HEK293 (cell line): ENCODE results near the gene C1QBP.

ENCODE experiments used
- ATF2 ChIP-seq: fragments of 450-650 bp; formaldehyde crosslinking; IDR thresholded peaks from 2 replicates; pipeline ENCODE4 v1.5.1; 2016; ENCODE audit warnings: missing biosample characterization, missing genetic modification characterization, low read depth
- INSM2 ChIP-seq: fragments of 450-650 bp; formaldehyde crosslinking; IDR thresholded peaks from 2 replicates; pipeline ENCODE4 v1.5.1; 2016; ENCODE audit warnings: missing biosample characterization, missing genetic modification characterization
- MEIS1 ChIP-seq: sonication (generic); formaldehyde crosslinking; IDR thresholded peaks from 2 replicates; pipeline ENCODE4 v1.8.1; 2022; ENCODE audit warnings: missing genetic modification reagents, mild to moderate bottlenecking, borderline replicate concordance
- SP7 ChIP-seq: fragments of 450-650 bp; formaldehyde crosslinking; IDR thresholded peaks from 2 replicates; pipeline ENCODE4 v1.5.1; 2016; ENCODE audit warnings: missing biosample characterization, missing genetic modification characterization
- ZBTB1 ChIP-seq: fragments of 450-650 bp; formaldehyde crosslinking; IDR thresholded peaks from 2 replicates; pipeline ENCODE4 v1.5.1; 2016; ENCODE audit warnings: missing biosample characterization, missing genetic modification characterization
- ZBTB11 ChIP-seq: fragments of 450-650 bp; formaldehyde crosslinking; conservative IDR thresholded peaks from 2 replicates; pipeline ENCODE4 v1.5.1; 2016; ENCODE audit warnings: low read depth, missing biosample characterization, missing genetic modification characterization
- ZBTB7A ChIP-seq: fragments of 450-650 bp; formaldehyde crosslinking; IDR thresholded peaks from 2 replicates; pipeline ENCODE4 v1.5.1; 2016; ENCODE audit warnings: low read depth, missing biosample characterization, missing genetic modification characterization
- ZIC2 ChIP-seq: fragments of 450-650 bp; formaldehyde crosslinking; IDR thresholded peaks from 2 replicates; pipeline ENCODE4 v1.5.1; 2016; ENCODE audit warnings: missing biosample characterization, missing genetic modification characterization
- ZNF175 ChIP-seq: fragments of 450-650 bp; formaldehyde crosslinking; IDR thresholded peaks from 2 replicates; pipeline ENCODE4 v1.5.1; 2016; ENCODE audit warnings: missing biosample characterization, missing genetic modification characterization
- ZNF223 ChIP-seq: fragments of 450-650 bp; formaldehyde crosslinking; IDR thresholded peaks from 2 replicates; pipeline ENCODE4 v1.5.1; 2016; ENCODE audit warnings: missing biosample characterization, missing genetic modification characterization
- ZNF473 ChIP-seq: fragments of 450-650 bp; formaldehyde crosslinking; IDR thresholded peaks from 2 replicates; pipeline ENCODE4 v1.5.1; 2017; ENCODE audit warnings: missing biosample characterization, missing genetic modification characterization
- ZNF513 ChIP-seq: fragments of 450-650 bp; IDR thresholded peaks from 2 replicates; pipeline ENCODE4 v1.5.1; 2018; ENCODE audit warnings: missing biosample characterization, missing genetic modification characterization
- ZNF530 ChIP-seq: fragments of 450-650 bp; formaldehyde crosslinking; IDR thresholded peaks from 2 replicates; pipeline ENCODE4 v1.5.1; 2016; ENCODE audit warnings: low read depth, missing biosample characterization, missing genetic modification characterization
- ZNF677 ChIP-seq: fragments of 450-650 bp; IDR thresholded peaks from 2 replicates; pipeline ENCODE4 v1.5.0; 2018; ENCODE audit warnings: missing biosample characterization, mild to moderate bottlenecking, missing genetic modification characterization, moderate library complexity
- ZNF701 ChIP-seq: fragments of 450-650 bp; formaldehyde crosslinking; IDR thresholded peaks from 2 replicates; pipeline ENCODE4 v1.5.1; 2016; ENCODE audit warnings: missing biosample characterization, missing genetic modification characterization
- ZSCAN16 ChIP-seq: fragments of 450-650 bp; formaldehyde crosslinking; IDR thresholded peaks from 2 replicates; pipeline ENCODE4 v1.5.1; 2016; ENCODE audit warnings: missing biosample characterization, missing genetic modification characterization
- ZSCAN23 ChIP-seq: fragments of 450-650 bp; formaldehyde crosslinking; IDR thresholded peaks from 2 replicates; pipeline ENCODE4 v1.5.1; 2016; ENCODE audit warnings: missing biosample characterization, missing genetic modification characterization
- TF ChIP-seq, protein P1 (sequence below): fragments of 450-650 bp; formaldehyde crosslinking; IDR thresholded peaks from 2 replicates; pipeline ENCODE4 v1.5.1; 2016; ENCODE audit warnings: missing biosample characterization, missing genetic modification characterization
- TF ChIP-seq, protein P2 (sequence below): fragments of 450-650 bp; formaldehyde crosslinking; IDR thresholded peaks from 2 replicates; pipeline ENCODE4 v1.5.1; 2016; ENCODE audit warnings: missing biosample characterization, missing genetic modification characterization
- TF ChIP-seq, protein P3 (sequence below): fragments of 450-650 bp; formaldehyde crosslinking; IDR thresholded peaks from 2 replicates; pipeline ENCODE4 v1.5.1; 2016; ENCODE audit warnings: missing biosample characterization, missing genetic modification characterization

C1QBP gene

GRCh38 chr17:5438716-5439445 lies at the start of gene C1QBP (continued):
- no peak for TF ChIP-seq INSM2
- no peak for TF ChIP-seq ZNF530 (tag by site-specific recombination)
- TF ChIP-seq ZNF175 (tag by site-specific recombination): no peak
- no peak for TF ChIP-seq ATF2 (tag by site-specific recombination)
- TF ChIP-seq, protein P1, sequence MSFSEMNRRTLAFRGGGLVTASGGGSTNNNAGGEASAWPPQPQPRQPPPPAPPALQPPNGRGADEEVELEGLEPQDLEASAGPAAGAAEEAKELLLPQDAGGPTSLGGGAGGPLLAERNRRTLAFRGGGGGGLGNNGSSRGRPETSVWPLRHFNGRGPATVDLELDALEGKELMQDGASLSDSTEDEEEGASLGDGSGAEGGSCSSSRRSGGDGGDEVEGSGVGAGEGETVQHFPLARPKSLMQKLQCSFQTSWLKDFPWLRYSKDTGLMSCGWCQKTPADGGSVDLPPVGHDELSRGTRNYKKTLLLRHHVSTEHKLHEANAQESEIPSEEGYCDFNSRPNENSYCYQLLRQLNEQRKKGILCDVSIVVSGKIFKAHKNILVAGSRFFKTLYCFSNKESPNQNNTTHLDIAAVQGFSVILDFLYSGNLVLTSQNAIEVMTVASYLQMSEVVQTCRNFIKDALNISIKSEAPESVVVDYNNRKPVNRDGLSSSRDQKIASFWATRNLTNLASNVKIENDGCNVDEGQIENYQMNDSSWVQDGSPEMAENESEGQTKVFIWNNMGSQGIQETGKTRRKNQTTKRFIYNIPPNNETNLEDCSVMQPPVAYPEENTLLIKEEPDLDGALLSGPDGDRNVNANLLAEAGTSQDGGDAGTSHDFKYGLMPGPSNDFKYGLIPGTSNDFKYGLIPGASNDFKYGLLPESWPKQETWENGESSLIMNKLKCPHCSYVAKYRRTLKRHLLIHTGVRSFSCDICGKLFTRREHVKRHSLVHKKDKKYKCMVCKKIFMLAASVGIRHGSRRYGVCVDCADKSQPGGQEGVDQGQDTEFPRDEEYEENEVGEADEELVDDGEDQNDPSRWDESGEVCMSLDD (tag by site-specific recombination): no peak
- no peak for TF ChIP-seq ZNF223 (tag by site-specific recombination)
- TF ChIP-seq ZBTB7A (tag by site-specific recombination): no peak
- TF ChIP-seq ZSCAN23 (tag by site-specific recombination): no peak
- 0 out of 2 replicates have a peak, but pooled peaks have one; percentile 31 for TF ChIP-seq ZIC2
- TF ChIP-seq SP7: peak; percentile 60
- TF ChIP-seq MEIS1: no peak
- no peak for TF ChIP-seq ZBTB1 (tag by site-specific recombination)
- TF ChIP-seq ZBTB11: peak; percentile 79
- TF ChIP-seq, protein P2, sequence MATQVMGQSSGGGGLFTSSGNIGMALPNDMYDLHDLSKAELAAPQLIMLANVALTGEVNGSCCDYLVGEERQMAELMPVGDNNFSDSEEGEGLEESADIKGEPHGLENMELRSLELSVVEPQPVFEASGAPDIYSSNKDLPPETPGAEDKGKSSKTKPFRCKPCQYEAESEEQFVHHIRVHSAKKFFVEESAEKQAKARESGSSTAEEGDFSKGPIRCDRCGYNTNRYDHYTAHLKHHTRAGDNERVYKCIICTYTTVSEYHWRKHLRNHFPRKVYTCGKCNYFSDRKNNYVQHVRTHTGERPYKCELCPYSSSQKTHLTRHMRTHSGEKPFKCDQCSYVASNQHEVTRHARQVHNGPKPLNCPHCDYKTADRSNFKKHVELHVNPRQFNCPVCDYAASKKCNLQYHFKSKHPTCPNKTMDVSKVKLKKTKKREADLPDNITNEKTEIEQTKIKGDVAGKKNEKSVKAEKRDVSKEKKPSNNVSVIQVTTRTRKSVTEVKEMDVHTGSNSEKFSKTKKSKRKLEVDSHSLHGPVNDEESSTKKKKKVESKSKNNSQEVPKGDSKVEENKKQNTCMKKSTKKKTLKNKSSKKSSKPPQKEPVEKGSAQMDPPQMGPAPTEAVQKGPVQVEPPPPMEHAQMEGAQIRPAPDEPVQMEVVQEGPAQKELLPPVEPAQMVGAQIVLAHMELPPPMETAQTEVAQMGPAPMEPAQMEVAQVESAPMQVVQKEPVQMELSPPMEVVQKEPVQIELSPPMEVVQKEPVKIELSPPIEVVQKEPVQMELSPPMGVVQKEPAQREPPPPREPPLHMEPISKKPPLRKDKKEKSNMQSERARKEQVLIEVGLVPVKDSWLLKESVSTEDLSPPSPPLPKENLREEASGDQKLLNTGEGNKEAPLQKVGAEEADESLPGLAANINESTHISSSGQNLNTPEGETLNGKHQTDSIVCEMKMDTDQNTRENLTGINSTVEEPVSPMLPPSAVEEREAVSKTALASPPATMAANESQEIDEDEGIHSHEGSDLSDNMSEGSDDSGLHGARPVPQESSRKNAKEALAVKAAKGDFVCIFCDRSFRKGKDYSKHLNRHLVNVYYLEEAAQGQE (tag by site-specific recombination): peak; percentile 59
- no peak for TF ChIP-seq ZNF701
- TF ChIP-seq, protein P3, sequence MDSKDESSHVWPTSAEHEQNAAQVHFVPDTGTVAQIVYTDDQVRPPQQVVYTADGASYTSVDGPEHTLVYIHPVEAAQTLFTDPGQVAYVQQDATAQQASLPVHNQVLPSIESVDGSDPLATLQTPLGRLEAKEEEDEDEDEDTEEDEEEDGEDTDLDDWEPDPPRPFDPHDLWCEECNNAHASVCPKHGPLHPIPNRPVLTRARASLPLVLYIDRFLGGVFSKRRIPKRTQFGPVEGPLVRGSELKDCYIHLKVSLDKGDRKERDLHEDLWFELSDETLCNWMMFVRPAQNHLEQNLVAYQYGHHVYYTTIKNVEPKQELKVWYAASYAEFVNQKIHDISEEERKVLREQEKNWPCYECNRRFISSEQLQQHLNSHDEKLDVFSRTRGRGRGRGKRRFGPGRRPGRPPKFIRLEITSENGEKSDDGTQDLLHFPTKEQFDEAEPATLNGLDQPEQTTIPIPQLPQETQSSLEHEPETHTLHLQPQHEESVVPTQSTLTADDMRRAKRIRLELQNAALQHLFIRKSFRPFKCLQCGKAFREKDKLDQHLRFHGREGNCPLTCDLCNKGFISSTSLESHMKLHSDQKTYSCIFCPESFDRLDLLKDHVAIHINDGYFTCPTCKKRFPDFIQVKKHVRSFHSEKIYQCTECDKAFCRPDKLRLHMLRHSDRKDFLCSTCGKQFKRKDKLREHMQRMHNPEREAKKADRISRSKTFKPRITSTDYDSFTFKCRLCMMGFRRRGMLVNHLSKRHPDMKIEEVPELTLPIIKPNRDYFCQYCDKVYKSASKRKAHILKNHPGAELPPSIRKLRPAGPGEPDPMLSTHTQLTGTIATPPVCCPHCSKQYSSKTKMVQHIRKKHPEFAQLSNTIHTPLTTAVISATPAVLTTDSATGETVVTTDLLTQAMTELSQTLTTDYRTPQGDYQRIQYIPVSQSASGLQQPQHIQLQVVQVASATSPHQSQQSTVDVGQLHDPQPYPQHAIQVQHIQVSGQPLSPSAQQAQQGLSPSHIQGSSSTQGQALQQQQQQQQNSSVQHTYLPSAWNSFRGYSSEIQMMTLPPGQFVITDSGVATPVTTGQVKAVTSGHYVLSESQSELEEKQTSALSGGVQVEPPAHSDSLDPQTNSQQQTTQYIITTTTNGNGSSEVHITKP: peak; percentile 27; the same call in 1 of the 2 replicates
- no peak for TF ChIP-seq ZNF513 (tag by site-specific recombination)
- 0 out of 2 replicates have a peak, but pooled peaks have one; percentile 25 for TF ChIP-seq ZNF677 (tag by site-specific recombination)
- no peak for TF ChIP-seq ZSCAN16
- TF ChIP-seq ZNF473 (tag by site-specific recombination): no peak
